22Rv1 (cell line): ENCODE results near the gene SLC12A8.

ENCODE experiments used
- ZFX ChIP-seq: fragments of 450-650 bp; IDR thresholded peaks from 2 replicates; pipeline ENCODE4 v1.6.1; 2017; ENCODE audit warnings: antibody characterized with exemption, borderline replicate concordance
- TF ChIP-seq, protein P1 (sequence below): fragments of 450-650 bp; IDR thresholded peaks from 2 replicates; pipeline ENCODE4 v1.5.1; 2017; ENCODE audit warnings: mild to moderate bottlenecking

DNA sequence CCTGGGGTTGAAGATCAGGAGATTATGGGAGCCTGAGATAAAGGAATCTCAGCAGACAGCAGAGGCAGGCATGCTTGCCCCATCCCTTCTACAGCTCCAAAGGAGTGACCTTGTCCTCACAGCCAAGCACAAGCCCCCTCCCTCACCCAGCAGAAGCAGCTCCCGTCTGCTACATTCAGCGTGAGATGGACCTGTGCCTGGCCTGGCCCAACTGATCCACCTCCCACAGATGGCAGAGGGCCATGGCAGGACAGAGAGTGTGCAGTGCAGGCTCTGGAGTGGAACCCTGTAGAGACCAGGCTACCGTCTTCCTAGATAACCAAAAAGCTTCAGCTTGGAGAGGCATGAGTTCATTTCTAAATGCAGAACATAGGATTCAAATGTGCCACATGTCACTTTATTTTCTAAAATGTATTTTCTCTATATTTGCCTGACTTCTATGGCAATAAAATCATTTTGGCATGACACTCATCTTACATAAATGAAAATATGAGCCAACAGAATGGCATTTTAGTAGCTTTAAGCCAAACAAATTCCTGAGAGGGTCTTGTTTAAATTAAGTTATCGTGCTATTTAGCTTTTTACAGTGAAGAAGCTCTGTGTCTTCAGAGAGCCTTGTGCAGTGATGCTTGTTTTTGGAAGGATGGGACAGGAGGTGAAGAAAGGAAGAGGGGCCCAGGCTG lies 43.7 kb downstream of the SLC12A8 start:
- TF ChIP-seq, protein P1, sequence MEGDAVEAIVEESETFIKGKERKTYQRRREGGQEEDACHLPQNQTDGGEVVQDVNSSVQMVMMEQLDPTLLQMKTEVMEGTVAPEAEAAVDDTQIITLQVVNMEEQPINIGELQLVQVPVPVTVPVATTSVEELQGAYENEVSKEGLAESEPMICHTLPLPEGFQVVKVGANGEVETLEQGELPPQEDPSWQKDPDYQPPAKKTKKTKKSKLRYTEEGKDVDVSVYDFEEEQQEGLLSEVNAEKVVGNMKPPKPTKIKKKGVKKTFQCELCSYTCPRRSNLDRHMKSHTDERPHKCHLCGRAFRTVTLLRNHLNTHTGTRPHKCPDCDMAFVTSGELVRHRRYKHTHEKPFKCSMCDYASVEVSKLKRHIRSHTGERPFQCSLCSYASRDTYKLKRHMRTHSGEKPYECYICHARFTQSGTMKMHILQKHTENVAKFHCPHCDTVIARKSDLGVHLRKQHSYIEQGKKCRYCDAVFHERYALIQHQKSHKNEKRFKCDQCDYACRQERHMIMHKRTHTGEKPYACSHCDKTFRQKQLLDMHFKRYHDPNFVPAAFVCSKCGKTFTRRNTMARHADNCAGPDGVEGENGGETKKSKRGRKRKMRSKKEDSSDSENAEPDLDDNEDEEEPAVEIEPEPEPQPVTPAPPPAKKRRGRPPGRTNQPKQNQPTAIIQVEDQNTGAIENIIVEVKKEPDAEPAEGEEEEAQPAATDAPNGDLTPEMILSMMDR = no peak
- TF ChIP-seq ZFX = no peak
